HG03060 (cell line): ENCODE results near the gene PLGRKT.
"Not testable (repeated sequence)": the region's sequence is repeated elsewhere in the genome, so short reads cannot be mapped to it uniquely, and the experiment has no call there.

Experiments
- ATAC-seq: cut with Tn5 transposase; IDR thresholded peaks from one replicate; pipeline ENCODE4 v1.9.1; 2021; ENCODE audit warnings: low read depth, moderate number of reproducible peaks; ENCODE audit not compliant: unreplicated experiment

PLGRKT gene

GRCh38 chr9:5437254-5438216 lies at the start of gene PLGRKT:
TSS of gene PLGRKT (minus strand) at chr9:5437925. CDS start at chr9:5431977, 5,948 bp downstream.
- ATAC-seq: peak; percentile 69

DNA sequence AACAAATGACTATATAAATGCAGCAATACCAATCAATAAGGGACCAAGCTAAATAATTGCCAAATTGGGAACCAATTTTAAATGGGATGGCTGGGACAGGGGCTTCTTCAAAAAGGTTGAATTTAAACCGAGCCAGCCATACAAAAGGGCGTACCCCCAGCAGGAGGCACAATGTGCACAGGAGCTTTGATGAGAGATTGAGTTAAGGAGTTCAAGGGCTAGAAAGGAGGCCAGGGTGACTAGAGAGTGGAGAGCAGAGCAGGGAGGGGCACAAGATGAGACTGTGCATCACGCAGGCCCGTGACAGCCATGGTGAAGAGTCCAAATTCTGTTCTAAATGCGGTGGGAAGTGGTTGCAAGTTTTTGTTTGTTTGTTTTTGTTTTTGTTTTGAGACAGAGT lies 49.3 kb upstream of the PLGRKT start:
- ATAC-seq: no peak

GRCh38 chr9:5485378-5486085 lies 47.8 kb upstream of the PLGRKT start:
- ATAC-seq: no peak

GRCh38 chr9:5483306-5483705 lies 45.6 kb upstream of the PLGRKT start:
- ATAC-seq: no peak

GRCh38 chr9:5482194-5482593 lies 44.5 kb upstream of the PLGRKT start:
- no peak for ATAC-seq

- no peak for ATAC-seq
Observed at GRCh38 chr9:5481322-5482040, 43.8 kb upstream of the PLGRKT start.

DNA sequence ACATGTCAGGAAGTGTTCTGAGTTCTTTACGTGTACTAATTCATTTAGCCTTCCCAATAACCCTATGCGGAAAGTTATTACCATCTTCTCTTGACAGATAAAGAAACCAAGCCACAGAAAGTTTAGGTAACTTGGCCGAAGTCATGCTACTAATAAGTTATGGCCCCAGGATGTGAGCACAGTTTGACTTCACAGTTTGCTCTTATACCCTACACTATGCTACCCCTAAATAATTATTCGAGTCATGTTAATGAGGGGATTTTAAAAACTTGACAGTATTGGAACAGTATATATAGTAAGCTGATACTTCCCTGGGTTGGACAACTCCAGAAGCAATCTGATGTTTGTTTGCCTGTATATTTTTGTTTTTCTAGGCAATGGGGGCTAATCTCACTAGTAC lies 43.2 kb upstream of the PLGRKT start:
- ATAC-seq: no peak

DNA sequence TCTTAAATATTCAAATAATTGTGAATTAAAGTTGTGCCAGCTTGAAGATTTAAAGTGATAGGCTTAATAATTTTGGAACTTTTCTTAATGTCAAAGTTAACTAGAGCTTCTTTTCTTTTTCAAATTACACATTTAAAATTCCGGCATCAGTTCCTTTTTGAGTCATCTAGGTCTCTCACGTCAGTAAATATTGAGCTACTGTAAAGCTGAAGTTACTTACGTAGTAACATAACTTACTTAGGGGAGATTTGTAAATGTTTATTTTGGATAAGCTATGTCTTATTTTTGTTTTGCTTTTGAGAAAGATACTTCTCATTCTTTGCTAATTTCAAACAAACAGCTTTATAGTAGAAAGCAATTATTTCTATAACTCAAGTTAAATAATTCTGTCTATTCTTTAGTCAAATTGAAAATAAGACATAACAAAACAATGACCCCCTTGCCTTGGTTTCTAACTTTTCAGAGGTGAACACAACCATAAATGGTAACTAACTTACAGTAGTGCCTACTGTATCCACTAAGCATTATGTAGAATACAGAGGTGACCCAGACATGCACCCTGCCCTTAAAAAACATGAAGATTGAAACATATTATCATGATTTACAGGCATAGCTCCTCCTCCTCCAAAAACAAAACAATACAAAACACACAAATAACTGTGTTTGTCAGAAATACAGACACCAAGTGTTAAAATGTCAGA lies 42.4 kb upstream of the PLGRKT start:
- ATAC-seq: no peak

GRCh38 chr9:5478206-5478605 lies 40.5 kb upstream of the PLGRKT start:
- no peak for ATAC-seq

DNA sequence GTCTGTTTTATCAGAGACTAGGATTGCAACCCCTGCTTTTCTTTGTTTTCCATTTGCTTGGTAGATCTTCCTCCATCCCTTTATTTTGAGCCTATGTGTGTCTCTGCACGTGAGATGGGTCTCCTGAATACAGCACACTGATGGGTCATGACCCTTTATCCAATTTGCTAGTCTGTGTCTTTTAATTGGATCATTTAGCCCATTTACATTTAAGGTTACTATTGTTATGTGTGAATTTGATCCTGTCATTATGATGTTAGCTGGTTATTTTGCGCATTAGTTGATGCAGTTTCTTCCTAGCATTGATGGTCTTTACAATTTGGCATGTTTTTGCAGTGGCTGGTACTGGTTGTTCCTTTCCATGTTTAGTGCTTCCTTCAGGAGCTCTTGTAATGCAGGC lies 37.9 kb upstream of the PLGRKT start:
- ATAC-seq: not testable (repeated sequence)

DNA sequence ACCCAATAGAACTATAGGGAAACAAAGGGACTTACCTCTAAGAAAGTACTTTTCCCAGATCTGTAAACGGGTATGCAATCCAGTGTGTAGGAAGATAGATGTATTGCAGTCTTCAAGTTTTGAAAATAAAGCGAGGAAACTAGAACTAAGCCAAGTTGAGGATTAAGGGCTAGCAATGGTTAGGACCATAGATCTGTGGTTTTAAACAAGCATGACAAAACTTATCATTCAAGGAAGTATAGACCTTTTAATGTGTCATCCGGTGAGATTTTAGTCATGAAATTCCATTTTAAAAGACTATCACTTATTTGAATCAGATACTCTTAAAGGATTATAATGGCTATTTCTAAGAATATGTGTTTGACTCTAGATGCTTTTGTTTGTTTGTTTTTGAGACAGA lies 33.1 kb upstream of the PLGRKT start:
- ATAC-seq: no peak

GRCh38 chr9:5470122-5470521 lies 32.4 kb upstream of the PLGRKT start:
- no peak for ATAC-seq

GRCh38 chr9:5468850-5469249 lies 31.1 kb upstream of the PLGRKT start:
- no peak for ATAC-seq

DNA sequence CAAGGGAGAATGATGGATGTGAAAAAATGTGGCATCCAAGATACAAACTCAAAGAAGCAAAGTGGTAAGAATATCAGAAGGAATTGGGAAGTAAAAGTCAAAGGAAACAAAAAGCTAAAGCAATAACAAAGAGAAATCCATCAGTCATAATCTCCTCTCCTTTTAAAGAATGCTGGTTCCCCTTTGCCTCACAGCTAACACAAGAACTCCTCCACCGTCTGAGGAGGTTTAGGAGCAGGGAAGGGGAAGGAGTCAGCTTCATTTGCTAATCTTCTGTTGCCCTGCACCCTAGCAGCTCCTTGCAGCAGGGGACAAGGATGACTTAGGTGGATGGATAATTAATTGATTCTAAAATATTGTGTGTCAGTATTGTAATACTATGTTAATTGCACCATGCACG lies 29.0 kb upstream of the PLGRKT start:
- ATAC-seq: no peak

DNA sequence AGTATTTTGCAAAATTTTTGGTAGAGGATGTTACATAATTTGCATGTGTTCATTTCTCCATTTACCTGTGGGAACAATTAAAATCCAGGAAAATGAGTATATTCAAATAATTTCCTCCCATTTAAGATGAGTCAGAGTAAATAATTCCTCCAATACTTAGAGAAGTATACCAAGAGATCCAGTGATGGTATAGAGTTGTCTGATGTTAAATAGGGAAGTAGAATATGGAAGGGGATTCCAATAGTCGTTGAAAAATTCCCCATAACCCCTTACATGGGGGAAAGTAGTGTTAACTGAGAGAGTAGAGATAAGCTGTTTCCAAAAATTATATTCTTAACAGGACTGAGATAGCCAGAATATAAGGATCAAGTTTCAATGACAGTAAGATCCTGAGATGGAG lies 28.3 kb upstream of the PLGRKT start:
- ATAC-seq: no peak

- ATAC-seq: not testable (repeated sequence)
Observed at GRCh38 chr9:5464831-5465330, 27.2 kb upstream of the PLGRKT start.

- ATAC-seq: no peak
Observed at GRCh38 chr9:5460157-5460556, 22.4 kb upstream of the PLGRKT start.

DNA sequence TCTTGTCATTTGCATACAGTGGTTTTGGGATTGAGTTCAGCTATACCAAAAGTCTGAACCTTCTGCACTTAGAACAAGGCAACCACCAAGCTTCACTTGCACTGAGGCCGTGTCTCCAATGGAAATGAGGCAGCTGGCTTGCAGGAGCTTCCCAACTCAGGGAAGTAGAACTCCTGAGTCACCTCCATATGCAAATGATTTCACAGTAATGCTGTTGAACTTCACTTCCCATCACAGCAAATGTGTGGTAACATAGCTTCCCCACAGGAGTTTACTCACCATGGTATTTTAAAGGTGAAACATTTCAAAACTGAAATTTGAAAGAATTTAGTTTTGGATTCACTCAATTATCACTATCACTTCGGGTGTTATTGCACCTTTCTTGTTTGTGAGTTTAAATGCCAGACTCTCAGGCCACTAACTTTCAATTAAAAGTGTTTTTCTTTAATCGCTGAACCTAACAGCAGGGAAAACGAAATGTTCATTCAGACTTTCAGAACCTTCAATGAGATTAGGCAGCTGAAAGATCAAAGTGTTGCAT lies 21.6 kb upstream of the PLGRKT start:
- peak; percentile 56 for ATAC-seq

DNA sequence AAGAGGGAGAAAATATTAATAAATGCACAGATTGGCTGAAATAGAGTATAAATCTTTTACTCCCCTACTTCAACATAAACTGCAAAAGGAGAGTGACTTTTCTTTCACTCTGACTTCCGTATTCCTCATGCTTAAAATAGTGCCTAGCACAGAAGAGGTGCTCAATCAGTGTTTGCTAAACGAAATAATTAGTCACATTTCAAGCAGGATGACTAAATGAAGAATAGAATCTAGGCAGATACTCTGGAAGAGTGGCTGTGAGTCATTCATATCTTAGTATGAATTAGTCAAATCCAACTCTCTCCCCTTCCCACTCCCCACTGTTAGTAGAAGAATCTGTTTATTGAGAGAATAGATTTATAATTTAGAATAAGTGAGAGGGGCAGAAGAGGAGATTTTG lies 17.5 kb upstream of the PLGRKT start:
- no peak for ATAC-seq

- ATAC-seq: no peak
Observed at GRCh38 chr9:5453673-5454072, 15.9 kb upstream of the PLGRKT start.
